Uterus (tissue), 2 donors: ENCODE data around the gene ZNF384.

ENCODE experiments used
- POLR2A ChIP-seq, 2 donors: fragments of 450-650 bp; IDR thresholded peaks; one replicate each; pipeline ENCODE4 v1.6.1; 2016; ENCODE audit warnings: antibody characterized with exemption in 2 of 2, mild to moderate bottlenecking in 1 of 2, moderate library complexity in 1 of 2
- TF ChIP-seq, protein P1 (sequence below), 4 experiments: fragments of 200-600 bp in 2 of 4; fragments of 450-650 bp in 2 of 4; sonication (generic) in 2 of 4; IDR thresholded peaks; one replicate each; pipeline ENCODE4 v1.5.1; 2016 to 2019; ENCODE audit warnings: antibody characterized with exemption in 4 of 4, mild to moderate bottlenecking in 2 of 4, moderate library complexity in 1 of 4

DNA sequence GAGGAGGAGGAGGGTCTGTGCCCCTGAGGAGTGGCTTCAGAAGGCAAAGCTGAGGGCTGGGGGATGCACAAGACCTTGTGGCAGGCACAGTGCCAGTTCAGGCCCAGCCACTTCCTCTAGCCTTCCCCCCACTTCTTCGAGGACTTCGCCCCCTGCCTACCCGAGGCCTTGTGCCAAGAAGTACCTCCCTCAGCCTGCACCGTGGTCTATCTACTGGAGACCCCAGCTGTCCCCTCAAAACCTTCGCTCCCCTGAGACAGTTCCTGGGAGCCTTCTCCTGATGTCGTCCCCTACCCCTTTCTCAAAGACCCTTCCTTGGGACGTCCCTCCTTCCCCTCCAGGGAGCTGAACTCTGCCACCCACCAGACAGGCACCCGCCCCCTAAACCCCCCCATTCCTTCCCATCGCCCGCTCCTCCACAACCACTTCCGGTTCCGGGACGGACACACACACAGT lies 604 bp downstream of the ZNF384 start:
- TF ChIP-seq, protein P1, sequence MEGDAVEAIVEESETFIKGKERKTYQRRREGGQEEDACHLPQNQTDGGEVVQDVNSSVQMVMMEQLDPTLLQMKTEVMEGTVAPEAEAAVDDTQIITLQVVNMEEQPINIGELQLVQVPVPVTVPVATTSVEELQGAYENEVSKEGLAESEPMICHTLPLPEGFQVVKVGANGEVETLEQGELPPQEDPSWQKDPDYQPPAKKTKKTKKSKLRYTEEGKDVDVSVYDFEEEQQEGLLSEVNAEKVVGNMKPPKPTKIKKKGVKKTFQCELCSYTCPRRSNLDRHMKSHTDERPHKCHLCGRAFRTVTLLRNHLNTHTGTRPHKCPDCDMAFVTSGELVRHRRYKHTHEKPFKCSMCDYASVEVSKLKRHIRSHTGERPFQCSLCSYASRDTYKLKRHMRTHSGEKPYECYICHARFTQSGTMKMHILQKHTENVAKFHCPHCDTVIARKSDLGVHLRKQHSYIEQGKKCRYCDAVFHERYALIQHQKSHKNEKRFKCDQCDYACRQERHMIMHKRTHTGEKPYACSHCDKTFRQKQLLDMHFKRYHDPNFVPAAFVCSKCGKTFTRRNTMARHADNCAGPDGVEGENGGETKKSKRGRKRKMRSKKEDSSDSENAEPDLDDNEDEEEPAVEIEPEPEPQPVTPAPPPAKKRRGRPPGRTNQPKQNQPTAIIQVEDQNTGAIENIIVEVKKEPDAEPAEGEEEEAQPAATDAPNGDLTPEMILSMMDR (IDR thresholded peaks at IDR 0.05) = peak in 1 of 4 experiments; percentile 1
- no peak for TF ChIP-seq POLR2A (IDR thresholded peaks at IDR 0.05)
